Mesenteric fat pad (tissue), 1 donor: ENCODE data around the gene LIF. TPM values are rescaled to one million over a fixed set of nuclear protein-coding genes. Genes with fewer than 3 reads are reported as not detected.
"Not testable (repeated sequence)": the region's sequence is repeated elsewhere in the genome, so short reads cannot be mapped to it uniquely, and the experiment has no call there.

Experiments
- DNase-seq: peaks from one replicate; pipeline ENCODE4 v3.0.0-alpha.2; 2020; ENCODE audit warnings: low spot score
- total RNA-seq: library from RNA; stranded (reverse); fragmentation: NEBNext Ultra II Directional; extraction: Animal tissue kit (Norgen Biotek cat#: 25700); gene quantifications from one replicate; pipeline ENCODE4 v1.2.1, GENCODE V29; 2021
- donor health status: DM: yes; HTN: yes; CAD: no.

Gene LIF
- total RNA-seq, 1 donor from 2014 or later: 34.8 TPM

- no peak for DNase-seq
These were observed 1.2 kb downstream of the LIF start for GRCh38 chr22:30245181-30245984.

GRCh38 chr22:30244641-30245040 is 1.9 kb downstream of the LIF start:
- no peak for DNase-seq

DNA sequence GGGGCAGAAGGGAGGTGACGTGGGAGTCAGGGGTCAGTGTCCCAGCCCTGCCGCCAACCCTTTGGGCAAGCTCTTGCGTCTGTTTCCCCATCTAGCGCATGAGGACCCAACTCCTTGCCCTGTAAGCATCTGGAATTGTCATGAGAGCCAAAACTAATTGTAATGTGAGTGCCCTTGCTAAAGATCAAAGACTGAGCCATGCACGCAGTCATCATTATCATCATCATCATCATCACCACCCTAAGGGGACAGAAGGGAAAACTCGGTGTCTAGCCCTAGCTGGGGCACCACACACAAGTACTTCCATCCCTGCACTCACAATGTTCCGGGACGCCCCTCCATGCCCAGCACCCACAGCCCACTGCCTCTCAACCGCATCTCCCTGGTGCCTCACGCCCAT is 2.5 kb downstream of the LIF start:
- no peak for DNase-seq

GRCh38 chr22:30243661-30244060 is 2.9 kb downstream of the LIF start:
- no peak for DNase-seq

GRCh38 chr22:30241576-30242371 is 4.8 kb downstream of the LIF start:
- DNase-seq: no peak

GRCh38 chr22:30240541-30241417 is 5.8 kb downstream of the LIF start:
- DNase-seq: no peak

DNA sequence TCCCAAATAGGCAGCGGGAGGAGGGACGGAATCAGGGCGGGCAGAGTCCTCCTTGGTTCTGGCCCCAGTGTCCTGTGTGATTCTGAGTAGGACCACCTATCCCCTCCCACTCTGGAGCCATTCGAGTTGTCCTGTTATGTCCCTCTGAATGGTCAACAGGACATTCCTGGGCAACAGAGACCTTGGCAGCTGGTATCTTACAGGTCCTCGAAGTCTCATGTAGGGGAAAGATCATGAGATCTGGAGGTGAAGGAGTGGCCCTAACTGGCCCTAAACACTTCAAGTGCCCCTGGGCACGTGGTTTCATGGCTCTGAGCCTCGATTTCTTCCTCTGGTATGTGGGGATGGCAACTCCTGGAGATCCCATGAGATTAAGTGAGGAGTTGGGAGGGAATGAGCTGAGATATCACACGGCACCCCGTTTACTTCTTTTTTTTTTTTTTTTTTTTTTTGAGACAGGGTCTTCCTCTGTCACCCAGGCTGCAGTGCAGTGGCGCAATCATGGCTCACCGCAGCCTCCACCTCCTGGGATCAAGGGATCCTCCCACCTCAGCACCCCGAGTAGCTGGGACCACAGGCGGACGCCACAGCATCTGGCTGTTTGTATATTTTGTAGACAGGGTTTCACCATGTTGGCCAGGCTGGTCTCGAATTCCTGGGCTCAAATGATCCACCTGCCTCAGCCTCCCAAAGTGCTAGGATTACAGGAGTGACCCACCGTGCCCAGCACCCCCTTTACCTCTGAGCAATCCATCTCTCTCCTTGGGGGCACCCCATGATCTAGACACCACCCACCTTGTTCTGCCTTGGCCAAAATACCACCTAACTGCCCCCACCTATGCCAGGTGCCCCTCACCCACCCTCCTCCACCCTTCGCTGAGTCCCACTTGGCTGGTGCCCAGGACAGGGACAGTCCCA is 6.8 kb downstream of the LIF start:
- no peak for DNase-seq

DNA sequence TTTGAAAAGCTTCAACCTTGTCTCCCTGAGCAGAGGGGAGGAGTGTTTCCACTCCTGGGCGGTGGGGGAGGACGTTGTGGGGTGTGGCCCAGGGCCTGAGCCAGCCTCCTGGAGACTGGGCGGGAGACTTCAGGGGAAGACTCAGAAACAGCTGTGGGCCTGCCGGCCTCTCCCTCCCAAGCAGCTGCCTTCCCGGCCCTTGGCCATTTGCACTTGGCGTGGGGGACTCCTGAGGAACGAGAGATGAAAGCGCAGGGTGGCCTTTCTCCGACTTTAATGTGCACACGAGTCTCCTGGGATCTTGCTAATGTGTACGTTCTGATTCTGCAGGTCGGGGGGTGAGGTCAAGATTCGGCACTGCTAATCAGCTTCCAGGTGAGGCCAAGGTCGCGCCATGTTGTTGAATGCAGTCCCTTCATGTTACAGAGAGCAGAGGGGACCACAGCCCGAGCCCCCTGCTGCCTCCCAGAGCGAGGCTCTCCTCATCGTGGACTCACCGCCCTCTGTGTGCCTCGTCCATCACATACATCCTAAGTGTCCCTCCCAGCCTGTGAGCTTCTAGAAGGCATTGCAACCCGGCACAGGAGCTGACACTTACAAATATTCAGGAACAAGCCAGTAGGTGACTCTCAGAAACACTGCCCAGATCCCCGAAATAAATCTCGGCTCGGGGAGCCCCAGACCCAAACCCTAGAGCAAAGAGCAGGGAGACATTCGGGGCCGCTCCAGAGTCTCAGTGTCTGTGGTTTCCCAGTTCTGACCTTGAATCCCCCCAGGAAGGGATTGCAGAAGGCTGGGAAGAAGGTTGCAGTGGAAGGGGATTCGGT is 7.7 kb downstream of the LIF start:
- no peak for DNase-seq

- no peak for DNase-seq
These were observed 8.4 kb downstream of the LIF start for GRCh38 chr22:30238136-30238535.

GRCh38 chr22:30236875-30237274 is 9.7 kb downstream of the LIF start:
- DNase-seq: no peak

- DNase-seq: no peak
These were observed 10.8 kb downstream of the LIF start for GRCh38 chr22:30235687-30236170.

GRCh38 chr22:30234786-30235470 is 11.6 kb downstream of the LIF start:
- DNase-seq: no peak

DNA sequence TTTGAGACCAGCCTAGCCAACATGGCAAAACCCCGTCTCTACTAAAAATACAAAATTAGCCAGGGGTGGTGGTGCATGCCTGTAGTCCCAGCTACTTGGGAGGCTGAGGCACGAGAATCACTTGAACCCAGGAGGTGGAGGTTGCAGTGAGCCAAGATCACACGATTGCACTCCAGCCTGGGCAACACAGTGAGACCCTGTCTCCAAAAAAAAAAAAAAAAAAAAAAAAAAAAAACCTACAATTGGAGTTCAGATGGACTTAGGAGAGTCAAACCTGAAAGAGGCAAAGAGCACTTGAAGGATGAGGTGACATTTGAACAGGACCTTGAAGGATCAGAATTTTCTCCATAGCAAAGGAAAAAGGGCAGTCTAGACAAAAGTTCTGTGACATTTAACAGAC is 12.2 kb downstream of the LIF start:
- DNase-seq: not testable (repeated sequence)

DNA sequence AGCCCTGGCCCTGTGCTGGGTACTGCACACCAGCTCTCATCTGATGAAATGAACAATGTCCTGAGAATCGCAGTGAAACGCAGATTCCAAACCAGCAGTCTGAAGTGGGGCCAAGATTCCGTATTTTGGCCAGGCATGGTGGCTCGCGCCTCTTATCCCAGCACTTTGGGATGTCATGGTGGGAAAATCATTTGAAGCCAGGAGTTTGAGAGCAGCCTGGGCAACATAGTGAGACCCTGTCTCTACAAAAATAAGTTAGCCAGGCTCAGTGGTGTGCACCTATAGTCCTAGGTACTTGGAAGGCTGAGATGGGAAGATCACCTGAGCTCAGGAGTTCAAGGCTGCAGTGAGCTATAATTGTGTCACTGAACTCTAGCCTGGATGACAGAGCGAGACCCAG is 13.0 kb downstream of the LIF start:
- DNase-seq: no peak

DNA sequence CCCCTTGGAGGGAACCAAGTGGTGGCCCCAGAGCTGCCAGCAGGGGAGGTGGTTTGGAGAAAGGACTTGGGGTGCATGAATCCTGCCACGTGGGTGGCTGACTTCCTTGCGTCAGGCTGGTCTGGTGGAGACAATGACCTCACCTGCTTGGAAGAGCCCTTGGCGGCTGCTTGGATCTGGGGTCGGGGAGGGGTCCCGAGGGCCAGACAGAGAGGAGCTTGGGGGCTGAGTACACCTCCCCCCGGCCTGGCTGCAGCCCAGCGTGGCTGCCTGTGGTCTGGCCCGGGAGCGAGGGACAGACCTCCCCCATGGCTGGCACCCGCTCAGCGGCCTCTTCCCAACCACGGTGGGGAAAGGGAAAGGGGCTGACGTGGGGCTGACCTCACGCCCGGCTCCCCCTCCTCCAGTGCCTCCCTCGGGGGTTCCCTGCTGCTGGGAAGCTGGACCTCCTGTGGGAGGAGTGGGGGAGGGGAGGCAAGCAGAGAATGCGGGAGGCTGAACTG is 13.8 kb downstream of the LIF start:
- DNase-seq: no peak

DNA sequence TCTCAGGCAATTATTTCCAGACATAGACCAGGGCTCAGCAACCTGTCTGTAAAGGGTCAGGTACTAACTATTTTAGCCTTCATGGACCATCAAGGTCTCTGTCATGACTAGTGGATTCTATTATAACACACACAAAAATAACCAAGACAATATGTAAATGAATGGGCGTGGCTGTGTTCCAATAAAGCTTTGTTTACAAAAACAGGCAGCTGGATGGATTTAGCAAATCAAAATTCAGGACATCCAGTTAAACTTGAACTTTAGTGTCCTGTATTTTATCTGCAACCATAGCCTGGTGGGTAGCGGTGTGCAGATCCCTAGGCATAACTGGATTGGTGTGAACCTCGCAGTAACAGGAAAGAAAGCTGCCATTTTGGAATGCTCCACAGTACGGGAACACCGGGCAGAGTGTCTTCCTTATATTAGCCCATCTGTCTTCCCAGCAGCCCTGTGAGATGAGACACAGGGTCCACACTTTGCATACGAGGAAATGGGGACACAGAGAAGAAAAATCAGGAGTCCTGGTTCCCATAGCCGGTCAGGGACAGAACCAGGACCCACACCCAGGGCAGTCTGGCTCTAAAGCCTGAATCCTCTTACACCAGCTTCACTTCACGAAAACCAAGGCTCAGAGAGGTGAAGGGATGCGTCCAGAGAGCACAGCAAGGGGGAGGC is 15.6 kb downstream of the LIF start:
- DNase-seq: no peak

GRCh38 chr22:30230330-30230729 is 16.2 kb downstream of the LIF start:
- no peak for DNase-seq
